Jurkat, Clone E6-1 (cell line): ENCODE data around the gene AGK.

Source experiments
- DNase-seq: peaks from one replicate; pipeline ENCODE4 v3.0.0-alpha.2; 2011; ENCODE audit warnings: low read depth, low spot score
- H3K4me3 ChIP-seq: 2 replicates; pipeline ENCODE4 v1.5.1; 2011; ENCODE audit warnings: mild to moderate bottlenecking, low read length, control low read depth, moderate library complexity

The AGK gene

DNA sequence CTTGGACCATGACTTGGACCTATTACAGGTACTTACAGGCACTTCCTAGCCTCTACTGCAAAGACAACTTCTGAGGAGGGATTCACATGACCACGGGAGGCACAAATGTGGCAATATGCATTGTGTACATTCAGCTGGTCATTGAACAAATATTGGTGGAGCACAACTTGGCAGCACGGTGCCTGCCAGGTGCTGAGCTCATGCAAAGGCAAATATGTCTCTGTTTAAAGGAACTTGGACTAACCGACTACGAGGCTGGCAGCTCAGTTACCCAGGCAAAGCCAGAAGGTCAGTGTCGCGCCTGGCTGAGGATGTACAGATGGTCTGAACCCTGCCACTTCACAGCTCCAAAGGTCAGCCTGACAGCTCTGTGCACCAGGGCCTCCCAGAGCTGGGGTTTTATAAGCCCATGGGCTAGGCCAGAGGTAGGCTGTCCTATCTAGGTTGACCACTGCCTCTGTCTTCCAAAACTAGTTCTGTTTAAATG is 144.6 kb downstream of the AGK start:
- DNase-seq: no peak

DNA sequence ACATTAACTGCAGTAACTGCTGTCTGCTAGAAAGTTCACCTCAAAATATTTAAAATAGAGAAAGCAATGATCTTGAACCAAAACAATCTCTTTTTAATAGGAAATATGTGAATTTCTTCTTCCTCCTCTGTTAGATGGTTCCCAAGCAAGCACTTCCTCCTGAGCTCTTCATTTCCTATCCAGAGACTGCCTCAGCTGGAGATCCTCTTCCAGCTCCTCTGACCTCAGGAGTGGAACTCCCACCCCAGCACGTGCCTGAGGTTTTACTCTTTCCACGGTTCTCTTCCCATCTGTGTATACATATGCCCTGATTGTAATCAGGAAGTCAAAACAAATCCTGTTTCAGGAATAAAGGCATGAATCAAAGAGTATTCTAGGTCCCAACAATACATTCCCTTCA is 145.1 kb downstream of the AGK start:
- H3K4me3 ChIP-seq: no peak overlapping the region

More for the DNA sequence above, 144.6 kb downstream of the AGK start:
- no peak overlapping the region for H3K4me3 ChIP-seq

DNA sequence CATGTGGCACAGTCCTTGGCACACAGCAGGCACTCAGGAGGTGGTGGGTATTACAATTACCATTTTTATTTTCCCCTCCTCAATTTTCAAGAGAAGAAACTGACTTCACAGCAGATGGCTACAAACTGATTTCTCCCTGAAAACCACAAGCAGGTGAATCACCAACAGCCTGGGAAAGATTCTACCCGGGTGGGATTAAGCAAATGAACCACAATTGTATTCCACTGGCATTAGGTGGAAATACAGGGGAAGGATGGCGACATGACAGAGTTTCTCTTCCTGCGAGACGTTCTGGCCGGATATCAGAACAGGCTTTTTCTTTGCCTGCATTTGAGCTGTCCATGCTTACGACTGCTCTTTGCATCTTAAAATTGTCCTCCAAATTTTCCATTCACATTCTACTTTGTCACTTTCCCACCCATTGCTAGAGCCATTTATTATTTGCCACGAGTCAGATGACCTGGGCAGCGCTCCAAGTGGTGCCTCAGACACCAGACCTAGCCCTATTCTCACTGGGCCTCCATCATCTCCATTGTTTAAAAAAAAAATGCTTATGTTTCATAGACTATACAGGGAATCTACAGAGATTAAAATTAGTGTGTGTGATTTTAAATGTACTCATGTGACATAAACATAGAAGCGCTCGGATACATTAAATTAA is 146.1 kb downstream of the AGK start:
- no peak overlapping the region for H3K4me3 ChIP-seq
- no peak for DNase-seq

More for the DNA sequence above, 145.1 kb downstream of the AGK start:
- no peak for DNase-seq

DNA sequence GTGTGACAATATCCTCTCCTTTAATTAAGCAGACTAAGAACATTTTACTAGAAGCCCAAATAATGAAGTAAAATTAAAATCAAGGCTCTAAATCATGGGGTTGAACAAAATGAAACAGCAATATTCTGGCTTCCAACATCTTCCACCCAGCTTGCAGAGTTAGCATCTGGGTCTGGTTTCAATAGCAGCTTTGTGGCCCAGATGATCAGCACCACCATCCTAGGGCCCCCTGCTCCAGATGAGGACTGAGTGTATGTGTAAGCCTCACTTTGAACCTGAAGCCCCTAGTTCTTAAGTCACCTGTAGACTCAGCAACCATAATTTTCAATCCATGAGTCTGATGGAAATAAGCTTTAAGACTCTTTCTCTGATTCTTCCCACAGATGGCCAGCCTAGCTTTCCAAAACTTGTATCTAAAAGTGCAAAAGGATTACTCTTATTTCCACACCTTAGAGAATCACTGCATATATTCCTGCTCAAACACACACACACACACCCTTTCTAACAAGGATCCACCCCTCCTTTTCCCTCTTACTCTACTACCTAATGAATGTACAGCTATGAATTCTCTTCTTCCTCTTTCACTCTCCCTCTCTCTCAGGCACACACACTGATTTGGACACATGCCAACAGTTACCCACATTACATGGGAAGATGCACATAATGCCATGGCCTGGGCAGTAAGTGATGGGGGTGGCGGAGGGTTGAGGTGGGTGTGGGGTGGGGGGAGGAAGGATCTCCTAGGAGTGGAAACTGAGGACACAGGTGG is 147.2 kb downstream of the AGK start:
- no peak overlapping the region for H3K4me3 ChIP-seq
- DNase-seq: no peak

DNA sequence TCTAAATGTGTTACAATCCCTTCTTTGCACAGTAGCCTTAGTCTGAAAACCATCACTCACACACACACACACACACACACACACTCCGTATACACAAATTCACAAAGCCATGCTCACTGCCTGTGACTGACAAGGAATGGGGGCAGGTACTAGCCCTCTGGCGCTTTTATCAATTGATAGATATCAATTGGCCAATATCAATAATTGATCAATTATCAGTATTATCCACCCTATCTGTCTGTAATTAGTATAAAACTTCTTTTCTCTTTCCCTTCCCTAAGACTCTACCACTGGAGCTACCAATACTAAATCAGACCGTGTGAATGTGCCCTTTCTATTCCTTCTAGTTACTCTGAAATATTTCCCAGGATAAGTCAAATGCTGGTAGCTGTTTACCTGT is 148.7 kb downstream of the AGK start:
- H3K4me3 ChIP-seq: no peak overlapping the region
- DNase-seq: no peak

DNA sequence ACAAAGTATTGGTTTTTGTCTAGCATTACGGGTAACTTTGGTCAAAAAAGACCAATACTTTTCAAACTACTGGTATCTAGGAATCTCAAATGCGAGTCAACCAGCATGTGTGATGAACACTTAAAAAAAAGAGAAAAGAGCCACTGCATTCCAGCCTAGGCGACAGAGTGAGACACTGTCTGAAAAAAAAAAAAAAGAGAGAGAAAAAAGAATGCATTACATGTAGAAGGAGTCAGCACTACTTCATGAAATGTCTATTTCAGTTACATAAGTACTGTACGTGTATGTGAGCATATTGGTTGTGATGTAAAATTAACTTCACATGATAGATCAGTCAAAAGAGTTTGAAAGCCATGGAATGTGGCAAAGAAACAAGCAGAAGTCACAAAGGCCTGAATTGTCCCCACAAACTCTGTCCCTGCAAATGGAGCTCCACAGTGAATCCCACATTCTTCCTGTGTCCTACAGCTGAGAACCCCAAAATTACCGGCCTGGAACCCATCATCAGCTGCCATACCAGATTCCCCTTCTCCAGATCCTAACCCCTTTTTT is 149.2 kb downstream of the AGK start:
- no peak for DNase-seq
- H3K4me3 ChIP-seq: no peak overlapping the region

DNA sequence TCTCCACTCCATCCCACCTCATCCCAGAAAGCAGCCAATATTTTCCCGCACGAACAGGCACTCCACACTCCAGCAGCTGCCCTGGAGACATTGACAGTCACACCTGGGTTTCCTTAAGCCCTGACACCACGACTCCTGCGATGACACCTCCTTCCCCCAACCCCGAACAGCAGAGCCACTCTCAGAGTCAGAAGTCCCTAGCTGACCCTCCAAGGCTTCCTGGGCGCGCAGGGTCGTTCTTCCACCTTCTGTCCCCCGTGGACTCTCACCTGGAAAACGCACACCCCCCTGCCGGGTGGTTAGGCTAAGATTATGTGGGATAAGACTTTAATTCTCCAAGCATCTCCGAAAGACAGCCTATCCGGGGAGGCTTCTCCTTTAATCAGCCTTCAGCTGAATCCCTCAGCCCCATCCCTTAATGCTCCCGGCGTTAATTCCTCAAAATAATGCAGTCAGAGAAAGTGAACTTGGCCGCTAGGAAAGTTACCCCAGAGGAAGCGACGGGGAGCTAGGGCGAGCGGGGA is 149.7 kb downstream of the AGK start:
- DNase-seq: no peak
- peak overlapping the region; percentile 55 for H3K4me3 ChIP-seq

DNA sequence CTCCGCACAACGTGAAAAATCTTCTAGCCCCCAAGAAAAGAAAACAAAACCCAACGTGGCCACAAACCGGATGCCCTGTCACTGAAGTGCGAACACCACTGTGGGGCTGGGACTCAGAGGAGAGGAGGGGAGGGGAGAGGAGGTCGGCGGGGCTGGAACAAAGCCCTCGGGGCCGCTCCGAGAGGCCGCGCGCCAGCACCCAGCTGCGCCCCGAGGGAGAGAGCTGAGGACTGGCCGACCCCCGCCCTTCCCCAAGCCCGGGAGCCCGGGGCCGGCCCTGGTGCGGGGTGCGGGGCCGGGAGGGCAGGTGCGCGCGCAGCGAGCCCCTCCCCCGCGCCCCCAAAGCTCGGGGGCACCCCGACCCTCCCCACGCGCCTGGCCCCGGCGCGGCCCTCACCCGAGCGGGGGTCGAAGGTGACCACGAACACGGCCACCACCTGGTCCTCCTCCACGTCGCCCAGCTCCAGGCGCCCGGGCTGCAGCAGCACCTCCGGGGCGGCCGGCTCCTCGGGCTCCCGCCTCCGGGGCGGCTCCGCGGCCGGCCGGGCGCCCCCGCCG is 150.4 kb downstream of the AGK start:
- H3K4me3 ChIP-seq: peak overlapping the region; percentile 55
- peak; percentile 54 for DNase-seq

DNA sequence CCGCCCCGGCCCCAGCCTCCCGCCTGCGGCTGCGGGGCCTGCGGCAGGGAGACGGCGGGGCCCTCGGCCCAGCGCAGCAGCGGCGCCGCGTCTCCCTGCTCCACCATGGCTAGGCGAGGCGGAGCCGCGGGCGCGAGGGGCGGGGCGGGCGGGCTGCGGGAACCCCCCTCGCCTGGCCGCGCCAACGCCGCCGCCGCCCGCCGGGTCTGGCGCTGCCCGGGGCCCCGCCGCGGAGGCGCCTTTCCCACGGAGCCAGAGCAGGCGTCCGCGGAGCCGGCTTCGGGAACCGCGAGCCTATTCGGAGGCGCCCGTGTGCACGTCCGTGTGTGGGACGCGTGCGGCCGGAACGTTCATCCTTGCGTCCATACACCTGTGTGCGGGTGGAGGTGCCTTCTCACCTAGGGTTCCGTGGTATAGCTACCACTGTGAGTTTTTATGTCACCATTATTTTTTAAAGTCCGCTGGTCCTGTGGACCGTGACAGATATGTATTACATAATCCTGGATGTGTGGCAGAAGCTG is 150.9 kb downstream of the AGK start, which contains the start of gene DENND11:
DENND11 (minus strand) TSS at position 120 of the 521 bp plus-strand sequence; CDS start at position 107, 13 bp downstream.
- no peak for DNase-seq
- H3K4me3 ChIP-seq: peak within 1 kb of the TSS; percentile 55

DNA sequence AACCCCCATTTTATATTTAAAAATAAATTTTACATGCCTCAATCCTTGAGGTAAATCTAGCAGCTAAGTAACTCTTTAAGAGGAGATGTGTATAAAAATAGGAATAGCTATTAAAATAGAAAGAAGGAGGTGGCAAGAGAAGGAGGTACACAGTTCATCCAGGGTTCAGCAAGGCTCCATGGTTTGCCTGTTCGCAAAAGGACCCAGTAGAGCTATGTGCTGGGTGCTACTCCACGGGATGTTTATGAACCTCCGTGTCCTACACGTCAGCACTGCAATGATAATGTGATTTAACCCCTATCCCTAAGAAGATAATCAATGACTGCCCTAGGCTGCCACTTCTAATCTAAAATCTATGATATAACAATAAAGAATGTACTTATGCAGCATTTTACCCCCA is 151.7 kb downstream of the AGK start:
- no peak for DNase-seq
- H3K4me3 ChIP-seq: no peak overlapping the region

DNA sequence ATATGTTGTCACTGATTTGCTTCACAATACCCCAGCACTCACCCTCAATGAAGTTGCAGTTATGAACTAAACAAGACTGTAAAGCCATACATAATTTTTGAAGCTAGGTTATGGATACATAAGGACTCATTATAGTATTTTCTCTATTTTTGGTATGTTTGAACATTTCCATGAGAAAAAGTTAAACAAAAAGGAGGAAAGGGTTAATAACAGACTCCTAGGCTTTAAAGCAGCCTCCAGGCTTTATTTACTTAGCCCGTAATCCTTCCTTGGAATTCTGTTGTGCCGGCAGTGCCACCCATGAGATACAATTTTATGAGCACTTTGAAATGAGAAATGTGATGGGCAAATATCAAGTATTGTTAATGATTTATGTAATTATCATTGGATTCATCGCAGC is 152.9 kb downstream of the AGK start:
- H3K4me3 ChIP-seq: no peak overlapping the region
- DNase-seq: no peak

DNA sequence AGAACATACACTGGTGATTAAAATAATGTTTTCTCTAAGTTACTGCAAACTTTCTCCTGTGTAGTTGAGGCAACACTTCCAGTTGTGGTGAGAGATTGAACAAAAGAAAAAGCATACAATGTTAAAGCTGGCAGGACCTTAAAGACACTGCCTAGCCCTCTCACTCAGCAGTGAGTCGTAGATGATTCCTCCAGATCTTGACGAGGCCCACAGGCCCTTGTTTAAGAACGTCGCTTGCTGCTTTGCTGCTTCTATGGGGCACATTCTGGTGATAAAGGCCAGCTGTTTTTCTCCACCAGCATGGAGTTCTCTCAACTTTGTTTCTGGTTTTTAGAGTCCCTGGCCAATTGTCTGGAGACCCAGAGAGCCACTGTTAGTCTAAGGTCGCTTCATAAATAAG is 153.5 kb downstream of the AGK start:
- no peak for DNase-seq
- no peak overlapping the region for H3K4me3 ChIP-seq
